ENCODE results near the gene COQ9.

The COQ9 gene

DNA sequence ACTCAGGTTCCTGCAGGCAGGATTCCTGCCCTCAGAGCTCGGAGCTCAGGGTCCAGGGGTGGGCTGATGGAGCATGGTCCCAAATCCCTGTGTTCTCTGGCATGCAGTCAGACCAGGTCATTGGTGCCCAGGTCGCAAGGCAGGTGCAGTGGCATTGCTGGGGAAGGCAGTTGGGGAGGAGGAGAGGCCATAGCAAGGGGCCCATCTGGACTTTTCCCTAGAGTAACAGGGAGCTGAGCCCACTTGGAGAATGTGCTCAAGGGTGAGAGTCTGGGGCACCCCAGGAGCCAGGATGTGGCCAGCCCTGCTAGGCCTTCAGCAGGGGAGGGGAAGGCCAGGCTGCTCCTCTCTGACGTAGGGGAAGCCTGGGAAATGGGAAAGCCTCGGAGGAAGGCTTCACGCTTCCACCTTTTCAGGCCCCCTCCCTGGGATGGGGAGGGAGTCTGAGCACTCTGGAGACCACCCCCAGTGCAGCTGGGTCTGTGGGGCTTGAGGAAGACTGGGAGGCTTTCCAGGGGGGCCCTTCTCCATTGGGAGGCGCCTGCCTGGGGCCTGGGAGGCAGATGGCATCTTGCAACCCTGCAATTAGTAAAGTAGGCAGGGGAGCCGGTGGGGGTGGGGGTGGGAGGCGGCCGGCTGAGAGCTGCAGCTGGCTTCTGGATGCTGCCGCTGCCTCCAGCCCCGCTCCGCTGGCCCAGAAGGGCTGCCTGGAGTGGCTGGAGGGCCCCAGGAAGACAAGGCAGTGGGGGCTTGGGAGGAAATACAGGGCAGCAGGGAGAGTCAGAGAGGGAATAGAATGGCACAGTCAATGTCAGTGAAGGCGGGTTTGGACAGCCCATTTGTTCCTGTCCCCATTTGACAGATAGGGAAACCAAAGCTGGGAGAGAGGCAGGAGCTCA is 60.1 kb downstream of the COQ9 start:
- DNase-seq (ENCODE audit: insufficient read length, low spot score): no peak
- no peak for FAIRE-seq

GRCh38 chr16:57508035-57508425 is 60.8 kb downstream of the COQ9 start:
- no peak for FAIRE-seq
- no peak for DNase-seq (ENCODE audit: insufficient read length, low spot score)

GRCh38 chr16:57509231-57509923 is 62.1 kb downstream of the COQ9 start:
- FAIRE-seq: no peak

DNA sequence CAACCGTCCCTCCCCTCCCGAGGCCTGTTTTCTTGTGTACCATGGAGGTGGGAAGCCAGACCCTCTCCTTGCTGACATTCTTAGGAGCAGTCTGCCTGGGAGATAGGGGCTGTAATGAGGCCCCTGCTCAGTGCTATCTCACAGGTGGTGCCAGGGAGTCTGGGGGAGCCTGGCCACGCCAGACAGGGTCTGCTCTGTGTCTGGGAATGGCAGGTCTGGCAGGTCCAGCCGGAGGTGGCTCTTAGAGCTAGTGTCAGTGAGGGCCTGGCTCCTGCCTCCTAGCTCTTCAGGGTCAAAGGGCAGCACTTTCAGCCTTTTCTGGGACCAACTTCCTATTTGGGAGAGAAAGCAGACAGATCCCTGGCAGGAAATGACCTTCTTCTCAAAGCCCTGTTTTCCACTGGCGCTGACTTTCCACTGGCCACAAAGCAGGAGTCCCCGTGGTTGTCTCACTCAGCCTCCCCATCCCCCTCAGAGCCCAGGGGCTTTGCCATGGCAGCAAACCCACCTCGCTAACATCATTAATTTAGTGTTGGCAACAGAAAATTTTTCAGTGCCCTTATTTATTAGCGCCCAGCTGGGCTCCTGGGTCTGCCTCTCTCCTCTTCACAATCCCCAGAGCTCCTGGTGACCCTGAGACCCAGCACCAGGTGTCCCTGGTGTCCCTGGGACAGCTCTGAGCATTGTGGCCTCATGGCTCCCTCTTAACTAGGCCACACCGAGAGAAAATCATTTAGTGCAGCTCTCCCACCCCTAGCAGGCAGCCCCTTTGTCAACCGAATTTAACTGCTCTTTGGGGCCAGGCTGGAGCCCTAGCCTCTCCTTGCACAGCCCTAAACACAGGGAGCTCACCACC is 63.0 kb downstream of the COQ9 start:
- FAIRE-seq (no peak), DNase-seq (ENCODE audit: insufficient read length, low spot score) (no peak)

More at GRCh38 chr16:57509231-57509923, 62.1 kb downstream of the COQ9 start:
- no peak for DNase-seq (ENCODE audit: insufficient read length, low spot score)

Measured in GM19239 (cell line).